Neuron (in vitro differentiated cells): ENCODE measurements around the gene CDH23.

ENCODE experiments used
- H2AFZ ChIP-seq: one replicate; pipeline ENCODE4 v1.6.1; 2013; ENCODE audit warnings: low read depth, mild to moderate bottlenecking, inconsistent platforms, low read length, moderate library complexity
- H3K27me3 ChIP-seq: one replicate; pipeline ENCODE4 v1.6.1; 2013; ENCODE audit warnings: low read length; ENCODE audit not compliant: insufficient read depth
- H3K36me3 ChIP-seq: one replicate; pipeline ENCODE4 v1.6.1; 2013; ENCODE audit warnings: low read length; ENCODE audit not compliant: insufficient read depth
- H3K4me1 ChIP-seq: one replicate; pipeline ENCODE4 v1.6.1; 2013; ENCODE audit warnings: low read length; ENCODE audit not compliant: insufficient read depth
- H3K4me3 ChIP-seq: 2 replicates; pipeline ENCODE4 v1.5.1; 2013; ENCODE audit warnings: mild to moderate bottlenecking, low read length, moderate library complexity
- H3K9me3 ChIP-seq: one replicate; pipeline ENCODE4 v1.6.1; 2013; ENCODE audit warnings: low read length

The CDH23 gene

GRCh38 chr10:71778071-71778825, 381.5 kb downstream of the CDH23 start:
- Histone ChIP-seq H3K27me3 (peaks cover 51% of the 10 kb centered on the region), H3K4me1 (no peaks in the 10 kb centered on the region)

DNA sequence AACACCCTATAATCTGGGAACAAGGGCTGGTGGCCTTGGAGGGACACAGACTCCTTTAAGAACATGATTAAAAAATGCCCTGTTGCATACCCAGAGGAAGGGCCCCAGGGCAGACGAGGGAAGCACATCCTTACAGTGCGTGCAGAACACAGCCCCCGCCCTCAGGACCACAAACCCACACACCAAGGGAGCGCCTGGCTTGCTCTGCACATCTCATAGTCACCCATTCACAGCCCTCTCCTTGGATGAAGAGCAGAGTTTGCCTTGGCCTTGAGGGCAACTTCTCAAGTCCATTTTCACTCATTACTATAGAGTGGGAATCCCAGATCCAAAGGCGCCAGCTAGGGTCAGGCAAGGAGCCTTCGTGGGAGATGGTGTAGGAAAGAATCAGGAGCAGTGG, 382.9 kb downstream of the CDH23 start:
- H3K4me1 ChIP-seq, result no peaks in the 10 kb centered on the region
- no peak overlapping the region for H2AFZ ChIP-seq
- no peaks in the 10 kb centered on the region for H3K9me3 ChIP-seq
- H3K4me3 ChIP-seq, result no peak overlapping the region
- H3K27me3 ChIP-seq, result peaks cover 42% of the 10 kb centered on the region
- H3K36me3 ChIP-seq, result no peaks in the 10 kb centered on the region

More at GRCh38 chr10:71778071-71778825, 381.5 kb downstream of the CDH23 start:
- H2AFZ ChIP-seq, result no peak overlapping the region
- no peaks in the 10 kb centered on the region for H3K9me3 ChIP-seq
- H3K4me3 ChIP-seq, result no peak overlapping the region
- H3K36me3 ChIP-seq, result no peaks in the 10 kb centered on the region

GRCh38 chr10:71780156-71780555, 383.4 kb downstream of the CDH23 start:
- no peaks in the 10 kb centered on the region for H3K9me3 ChIP-seq
- H3K4me3 ChIP-seq, result no peak overlapping the region
- H3K27me3 ChIP-seq, result peaks cover 38% of the 10 kb centered on the region
- no peaks in the 10 kb centered on the region for H3K36me3 ChIP-seq
- H2AFZ ChIP-seq, result no peak overlapping the region
- no peaks in the 10 kb centered on the region for H3K4me1 ChIP-seq

DNA sequence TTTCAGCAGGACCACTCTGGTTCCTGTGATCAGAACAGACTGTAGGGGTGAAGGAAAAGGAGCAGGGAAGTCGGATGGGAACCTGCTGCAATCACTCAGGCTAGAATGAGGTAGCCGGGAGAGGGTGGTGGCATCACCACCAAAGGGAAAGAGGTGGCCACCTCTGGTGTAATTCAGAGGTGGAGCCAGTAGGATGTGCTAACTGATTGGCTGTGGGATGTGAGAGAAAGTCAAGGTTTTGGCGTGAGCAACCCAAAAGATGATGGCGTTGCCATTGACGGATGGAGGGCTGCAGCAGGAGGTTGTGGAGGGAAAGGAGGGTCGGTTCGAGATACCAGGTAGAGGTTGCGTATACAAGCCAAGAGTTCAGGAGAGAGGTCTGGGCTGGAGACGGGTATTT, 384.0 kb downstream of the CDH23 start:
- Histone ChIP-seq H3K27me3 (peaks cover 37% of the 10 kb centered on the region), H3K9me3 (no peaks in the 10 kb centered on the region), H3K36me3 (no peaks in the 10 kb centered on the region), H3K4me3 (no peak overlapping the region), H3K4me1 (no peaks in the 10 kb centered on the region), H2AFZ (no peak overlapping the region)

DNA sequence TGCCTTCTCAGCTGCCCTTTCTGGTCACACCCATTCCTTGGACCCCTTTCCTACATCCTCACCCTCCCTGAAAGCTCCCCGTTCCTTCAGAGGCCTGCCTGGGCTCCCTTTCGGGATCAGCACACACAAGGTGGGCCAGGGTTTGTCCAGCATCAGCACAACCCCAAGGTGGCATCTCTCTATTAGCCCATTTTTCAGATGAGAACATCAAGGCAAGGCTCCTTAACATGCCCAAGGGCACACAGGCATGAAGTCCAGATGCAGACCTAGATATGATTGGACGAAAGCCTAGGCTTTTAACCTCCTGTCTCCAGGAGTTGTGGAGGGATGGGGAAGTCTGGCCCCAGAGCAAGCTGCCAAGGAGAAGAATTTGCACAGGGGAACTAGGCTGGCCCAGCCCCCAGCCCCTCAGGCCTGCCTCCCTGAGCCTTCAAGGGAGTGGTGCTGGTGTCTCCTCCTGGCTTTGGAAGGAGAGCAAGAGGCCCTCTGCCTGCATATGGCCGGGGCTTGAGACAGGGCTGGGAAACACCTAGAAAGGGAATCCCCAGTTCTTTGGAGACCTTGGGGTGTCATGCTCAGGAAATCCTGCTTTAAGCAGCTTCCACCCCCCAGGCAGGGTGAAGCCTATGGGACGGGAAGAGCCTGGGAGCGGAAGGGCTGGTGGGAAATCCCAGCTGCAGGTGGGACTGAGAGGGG, 385.6 kb downstream of the CDH23 start:
- no peaks in the 10 kb centered on the region for H3K36me3 ChIP-seq
- H3K4me1 ChIP-seq, result no peaks in the 10 kb centered on the region
- H3K27me3 ChIP-seq, result peaks cover 24% of the 10 kb centered on the region
- no peak overlapping the region for H3K4me3 ChIP-seq
- no peak overlapping the region for H2AFZ ChIP-seq
- H3K9me3 ChIP-seq, result no peaks in the 10 kb centered on the region

- Histone ChIP-seq H3K27me3 (peaks cover 24% of the 10 kb centered on the region), H2AFZ (no peak overlapping the region), H3K9me3 (no peaks in the 10 kb centered on the region), H3K4me3 (no peak overlapping the region), H3K4me1 (no peaks in the 10 kb centered on the region), H3K36me3 (no peaks in the 10 kb centered on the region)
Observed at GRCh38 chr10:71782917-71783490, 386.3 kb downstream of the CDH23 start.

DNA sequence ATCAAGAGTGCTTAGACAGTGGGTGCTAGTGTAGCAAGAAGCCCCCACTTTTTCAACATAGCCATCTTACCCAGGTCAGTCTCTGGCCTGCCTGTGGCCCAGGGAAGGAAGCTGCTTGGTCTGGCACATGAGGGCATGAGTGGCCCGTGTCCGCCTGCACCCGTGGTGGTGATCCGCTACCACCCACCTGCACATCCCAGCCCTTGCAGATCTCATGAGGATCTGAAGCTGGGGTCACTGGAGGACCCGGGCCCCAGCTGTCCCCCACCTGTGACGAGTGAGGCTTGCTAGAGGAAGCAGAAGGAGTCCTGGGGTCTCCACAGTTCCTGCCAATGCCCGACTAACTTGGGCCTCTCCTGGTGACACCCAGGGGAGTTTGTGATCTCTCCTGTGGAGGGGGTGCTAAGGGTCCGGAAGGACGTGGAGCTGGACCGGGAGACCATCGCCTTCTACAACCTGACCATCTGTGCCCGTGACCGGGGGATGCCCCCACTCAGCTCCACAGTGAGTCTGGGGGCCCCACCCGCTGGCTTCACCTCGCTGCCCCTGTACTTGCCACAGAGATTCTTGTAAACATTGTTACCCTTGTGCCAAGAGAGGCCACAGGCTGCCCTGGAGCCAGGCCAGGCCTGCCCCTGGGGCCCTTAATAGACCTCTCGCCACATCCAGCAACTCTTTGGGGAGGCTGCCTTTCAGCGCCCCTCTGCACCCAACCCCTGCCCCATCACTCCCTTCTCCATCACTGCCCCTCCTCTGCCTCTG, 387.4 kb downstream of the CDH23 start:
- Histone ChIP-seq H3K36me3 (no peaks in the 10 kb centered on the region), H3K27me3 (peaks cover 24% of the 10 kb centered on the region), H3K9me3 (no peaks in the 10 kb centered on the region), H3K4me3 (no peak overlapping the region), H3K4me1 (no peaks in the 10 kb centered on the region), H2AFZ (no peak overlapping the region)

DNA sequence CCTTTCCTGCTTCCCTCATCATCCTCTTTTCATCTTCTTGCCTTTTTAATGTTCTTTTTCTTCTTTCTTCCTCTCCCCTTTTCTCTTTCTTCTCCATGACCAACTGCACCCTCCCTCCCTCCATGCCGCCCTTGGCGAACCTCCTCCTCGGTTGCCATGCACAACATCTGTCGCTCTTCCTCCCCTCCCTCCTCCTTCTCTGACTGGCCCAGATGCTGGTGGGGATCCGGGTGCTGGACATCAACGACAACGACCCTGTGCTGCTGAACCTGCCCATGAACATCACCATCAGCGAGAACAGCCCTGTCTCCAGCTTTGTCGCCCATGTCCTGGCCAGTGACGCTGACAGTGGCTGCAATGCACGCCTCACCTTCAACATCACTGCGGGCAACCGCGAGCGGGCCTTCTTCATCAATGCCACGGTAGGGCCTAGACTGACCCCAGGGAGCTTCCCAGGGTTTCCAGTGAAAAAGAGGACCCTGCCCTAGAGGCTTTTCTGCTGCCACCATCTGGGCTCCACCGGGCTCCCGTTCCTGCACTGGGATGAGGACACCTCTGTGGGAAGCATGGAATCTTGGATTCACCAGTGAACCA, 388.1 kb downstream of the CDH23 start:
- no peaks in the 10 kb centered on the region for H3K4me1 ChIP-seq
- H2AFZ ChIP-seq, result no peak overlapping the region
- no peaks in the 10 kb centered on the region for H3K36me3 ChIP-seq
- H3K4me3 ChIP-seq, result no peak overlapping the region
- H3K27me3 ChIP-seq, result peaks cover 24% of the 10 kb centered on the region
- H3K9me3 ChIP-seq, result no peaks in the 10 kb centered on the region

DNA sequence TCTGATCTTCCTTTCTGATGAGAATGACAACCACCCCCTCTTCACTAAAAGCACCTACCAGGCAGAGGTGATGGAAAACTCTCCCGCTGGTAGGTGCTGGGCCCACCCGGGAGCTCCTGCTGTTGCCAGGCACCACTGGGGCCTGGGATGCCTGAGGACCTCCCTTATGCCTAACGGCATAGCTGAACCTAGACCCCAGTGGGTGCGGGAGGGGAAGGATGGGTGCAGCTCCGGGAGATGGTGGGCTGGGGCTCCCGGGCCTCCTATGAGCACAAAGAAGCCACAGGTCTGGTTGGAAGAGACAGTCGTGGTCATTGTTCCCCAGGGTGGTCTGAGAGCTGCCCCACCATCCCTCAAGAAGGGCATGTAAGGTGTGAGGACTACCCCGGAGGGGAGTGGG, 392.2 kb downstream of the CDH23 start:
- Histone ChIP-seq H3K36me3 (no peaks in the 10 kb centered on the region), H3K4me1 (no peaks in the 10 kb centered on the region), H3K4me3 (no peak overlapping the region), H3K27me3 (peaks cover 5% of the 10 kb centered on the region), H2AFZ (no peak overlapping the region), H3K9me3 (no peaks in the 10 kb centered on the region)

DNA sequence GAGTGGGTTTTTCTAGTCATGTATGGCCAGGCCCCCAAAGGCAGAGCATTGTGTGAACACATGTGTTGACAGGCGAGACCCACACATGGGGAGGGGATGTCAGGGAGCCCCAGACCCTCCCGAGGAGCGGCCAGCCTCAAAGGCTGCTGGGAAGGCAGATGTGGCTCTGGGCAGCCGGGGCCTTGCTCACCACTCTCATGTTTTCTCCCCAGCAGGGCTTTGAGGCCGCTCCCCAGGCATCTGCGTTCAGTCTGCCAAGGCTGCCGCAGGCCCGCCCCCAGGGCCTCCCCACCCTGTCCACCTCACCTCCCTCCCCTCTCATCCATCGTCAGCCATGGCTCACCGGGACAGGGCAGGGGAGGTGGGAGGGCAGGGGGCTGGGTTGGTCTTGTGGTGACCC, 393.2 kb downstream of the CDH23 start:
- Histone ChIP-seq H3K36me3 (no peaks in the 10 kb centered on the region), H2AFZ (no peak overlapping the region), H3K4me3 (no peak overlapping the region), H3K27me3 (peaks cover 5% of the 10 kb centered on the region), H3K9me3 (no peaks in the 10 kb centered on the region), H3K4me1 (no peaks in the 10 kb centered on the region)

GRCh38 chr10:71790749-71791440, 394.2 kb downstream of the CDH23 start:
- Histone ChIP-seq H3K4me1 (no peaks in the 10 kb centered on the region), H3K4me3 (no peak overlapping the region), H3K27me3 (peaks cover 5% of the 10 kb centered on the region), H2AFZ (no peak overlapping the region), H3K36me3 (no peaks in the 10 kb centered on the region), H3K9me3 (no peaks in the 10 kb centered on the region)

DNA sequence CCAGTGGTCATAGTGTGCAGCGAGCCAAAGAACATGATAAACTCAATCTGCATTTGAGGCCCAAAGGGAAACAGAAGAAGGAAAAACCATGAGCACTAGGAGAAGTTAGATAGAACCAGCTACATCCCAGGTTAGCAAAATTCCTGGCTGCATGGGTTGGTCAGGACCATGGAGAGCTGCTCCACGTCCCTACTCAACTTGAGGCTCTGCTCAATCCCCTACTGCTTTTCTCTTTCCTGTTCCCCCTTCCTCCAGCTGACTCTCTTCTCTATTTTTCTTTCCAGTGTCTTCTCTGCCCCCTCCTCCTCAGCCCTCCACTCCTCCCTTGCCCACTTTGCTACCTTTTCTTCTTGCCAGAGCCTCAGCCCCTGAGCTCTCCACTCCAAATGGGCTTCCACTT, 398.5 kb downstream of the CDH23 start:
- Histone ChIP-seq H3K4me1 (no peaks in the 10 kb centered on the region), H3K27me3 (peaks cover 5% of the 10 kb centered on the region), H2AFZ (no peak overlapping the region), H3K9me3 (no peaks in the 10 kb centered on the region), H3K4me3 (no peak overlapping the region), H3K36me3 (no peaks in the 10 kb centered on the region)
